Ovary (tissue), 3 donors: Measurements from ENCODE around the gene LRRC49.

Experiments used
- POLR2A ChIP-seq: fragments of 450-650 bp; IDR thresholded peaks from one replicate; pipeline ENCODE4 v1.6.1; 2017; ENCODE audit warnings: antibody characterized with exemption, mild to moderate bottlenecking, moderate library complexity
- TF ChIP-seq, protein P1 (sequence below), 3 donors: fragments of 450-650 bp in 2 of 3; fragments of 200-600 bp in 1 of 3; IDR thresholded peaks; one replicate each; pipeline versions ENCODE4 v1.5.1 to v1.8.0; 2016 to 2022; ENCODE audit warnings: antibody characterized with exemption in 3 of 3, mild to moderate bottlenecking in 1 of 3
- donor health status: DM: no; HTN: no; CAD: no.

DNA sequence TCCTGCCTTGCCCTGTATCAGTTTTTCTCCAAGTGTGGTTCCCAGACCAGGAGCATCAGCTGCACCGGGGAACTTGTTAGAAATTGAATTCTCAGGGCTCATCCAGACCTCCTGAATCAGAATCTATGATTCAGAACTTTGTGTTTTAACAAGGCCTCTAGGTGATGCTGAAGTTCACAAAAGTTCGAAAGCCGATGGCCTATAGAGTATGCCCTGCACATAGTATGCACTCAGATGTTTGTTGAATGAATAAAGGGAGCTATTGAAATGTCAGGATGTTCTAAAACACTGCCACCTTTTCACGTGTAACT lies 38.0 kb upstream of the LRRC49 start:
- TF ChIP-seq, protein P1, sequence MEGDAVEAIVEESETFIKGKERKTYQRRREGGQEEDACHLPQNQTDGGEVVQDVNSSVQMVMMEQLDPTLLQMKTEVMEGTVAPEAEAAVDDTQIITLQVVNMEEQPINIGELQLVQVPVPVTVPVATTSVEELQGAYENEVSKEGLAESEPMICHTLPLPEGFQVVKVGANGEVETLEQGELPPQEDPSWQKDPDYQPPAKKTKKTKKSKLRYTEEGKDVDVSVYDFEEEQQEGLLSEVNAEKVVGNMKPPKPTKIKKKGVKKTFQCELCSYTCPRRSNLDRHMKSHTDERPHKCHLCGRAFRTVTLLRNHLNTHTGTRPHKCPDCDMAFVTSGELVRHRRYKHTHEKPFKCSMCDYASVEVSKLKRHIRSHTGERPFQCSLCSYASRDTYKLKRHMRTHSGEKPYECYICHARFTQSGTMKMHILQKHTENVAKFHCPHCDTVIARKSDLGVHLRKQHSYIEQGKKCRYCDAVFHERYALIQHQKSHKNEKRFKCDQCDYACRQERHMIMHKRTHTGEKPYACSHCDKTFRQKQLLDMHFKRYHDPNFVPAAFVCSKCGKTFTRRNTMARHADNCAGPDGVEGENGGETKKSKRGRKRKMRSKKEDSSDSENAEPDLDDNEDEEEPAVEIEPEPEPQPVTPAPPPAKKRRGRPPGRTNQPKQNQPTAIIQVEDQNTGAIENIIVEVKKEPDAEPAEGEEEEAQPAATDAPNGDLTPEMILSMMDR (IDR thresholded peaks at IDR 0.05), result no peak
- TF ChIP-seq POLR2A, result no peak
